Skeletal muscle tissue (tissue), 4 donors: ENCODE results near the gene UGT1A8. TPM values are rescaled to one million over a fixed set of nuclear protein-coding genes. Genes with fewer than 3 reads are reported as not detected.
"Not testable (repeated sequence)": the region's sequence is repeated elsewhere in the genome, so short reads cannot be mapped to it uniquely, and the experiment has no call there.

Source experiments
- H3K27ac ChIP-seq: one replicate; pipeline ENCODE4 v1.7.0; 2013; ENCODE audit warnings: mild to moderate bottlenecking, low read depth, low read length, inconsistent platforms
- H3K27me3 ChIP-seq, 3 donors: one replicate each; pipeline ENCODE4 v1.7.0; 2013; ENCODE audit warnings: low read length in 3 of 3; ENCODE audit not compliant: control insufficient read depth in 3 of 3, insufficient read depth in 3 of 3
- H3K36me3 ChIP-seq, 3 donors: one replicate each; pipeline ENCODE4 v1.7.0; 2013; ENCODE audit warnings: low read length in 3 of 3; ENCODE audit not compliant: control insufficient read depth in 3 of 3, insufficient read depth in 3 of 3
- H3K4me1 ChIP-seq, 3 donors: one replicate each; pipeline ENCODE4 v1.7.0; 2013; ENCODE audit warnings: low read length in 3 of 3, mild to moderate bottlenecking in 3 of 3; ENCODE audit not compliant: control insufficient read depth in 3 of 3, insufficient read depth in 3 of 3
- H3K4me3 ChIP-seq, 3 donors: one replicate each; pipeline ENCODE4 v1.7.0; 2013; ENCODE audit warnings: low read length in 3 of 3
- H3K9ac ChIP-seq, 3 donors: one replicate each; pipeline ENCODE4 v1.7.0; 2013; ENCODE audit warnings: low read length in 3 of 3, mild to moderate bottlenecking in 3 of 3, moderate library complexity in 2 of 3, low read depth in 1 of 3
- H3K9me3 ChIP-seq, 3 donors: one replicate each; pipeline ENCODE4 v1.7.0; 2013; ENCODE audit warnings: low read length in 3 of 3; ENCODE audit not compliant: control insufficient read depth in 3 of 3
- total RNA-seq: library from RNA; depleted of rRNA; stranded (reverse); fragments of >200 nt; gene quantifications from one replicate; pipeline ENCODE4 v1.2.3, GENCODE V29; 2014
- donor health status: Osteomylitis.

Gene UGT1A8
- total RNA-seq, 1 donor from 2014 or later: not detected

DNA sequence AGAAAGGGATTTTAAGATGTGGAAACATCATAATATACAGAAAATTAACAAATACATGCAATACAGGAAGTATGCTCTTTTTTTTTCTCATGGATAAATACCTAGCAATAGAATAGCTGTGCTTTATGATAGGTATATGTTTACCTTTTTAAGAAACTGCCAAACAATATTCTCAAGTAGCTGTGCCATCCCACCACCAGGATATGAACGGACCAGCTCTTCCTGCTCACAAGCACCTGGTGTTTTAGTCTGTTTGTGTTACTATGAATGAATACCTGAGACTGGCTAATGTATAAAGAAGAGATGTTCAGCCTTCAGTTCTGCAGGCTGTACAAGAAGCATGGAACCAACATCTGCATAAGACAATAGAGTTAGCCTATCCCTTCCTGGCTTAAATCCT, 19.9 kb upstream of the UGT1A8 start:
- Histone ChIP-seq H3K27ac (no peak overlapping the region), H3K27me3 (peaks cover 2 to 11% (median 2%) of the 10 kb centered on the region in 3 donors), H3K9me3 (no peaks in the 10 kb centered on the region), H3K36me3 (no peaks in the 10 kb centered on the region), H3K4me1 (no peaks in the 10 kb centered on the region), H3K4me3 (no peak overlapping the region), H3K9ac (no peak overlapping the region)

DNA sequence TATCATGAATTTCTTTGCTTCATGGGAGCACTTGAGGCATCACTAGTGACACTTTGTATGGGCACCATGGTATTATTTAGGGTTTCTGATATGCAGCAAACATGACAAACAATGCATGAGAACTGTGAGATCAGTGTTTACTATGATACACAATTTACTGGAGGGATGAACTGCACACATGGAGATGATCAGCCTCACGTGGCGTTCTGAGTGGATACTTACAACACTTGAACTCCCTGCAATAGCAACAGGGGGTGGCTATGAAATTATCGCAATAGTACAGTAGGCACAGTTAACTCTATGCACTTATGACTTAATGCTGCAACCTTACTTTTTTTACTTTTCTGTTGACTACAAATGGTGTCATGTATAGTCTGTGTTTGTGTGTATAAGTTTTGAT, 18.5 kb upstream of the UGT1A8 start:
- Histone ChIP-seq H3K27ac (no peak overlapping the region), H3K4me1 (no peaks in the 10 kb centered on the region), H3K27me3 (peaks cover 2 to 16% (median 2%) of the 10 kb centered on the region in 3 donors), H3K36me3 (no peaks in the 10 kb centered on the region), H3K9ac (no peak overlapping the region), H3K9me3 (no peaks in the 10 kb centered on the region), H3K4me3 (no peak overlapping the region)

DNA sequence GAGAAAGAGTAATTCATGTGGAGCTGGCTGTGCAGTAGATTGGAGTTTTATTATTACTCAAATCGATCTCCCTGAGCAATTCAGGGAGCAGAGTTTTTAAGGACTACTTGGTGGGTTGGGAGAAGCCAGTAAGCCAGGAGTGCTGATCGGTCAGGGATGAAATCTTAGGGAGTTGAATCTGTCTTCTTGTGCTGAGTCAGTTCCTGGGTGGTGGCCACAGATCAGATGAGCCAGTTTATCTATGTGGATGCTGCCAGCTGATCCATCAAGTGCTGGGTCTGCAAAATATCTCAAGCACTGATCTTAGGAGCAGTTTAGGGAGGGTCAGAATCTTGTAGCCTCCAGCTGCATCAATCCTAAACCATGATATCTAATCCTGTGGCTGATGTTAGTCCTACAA, 17.0 kb upstream of the UGT1A8 start:
- Histone ChIP-seq H3K9me3 (no peaks in the 10 kb centered on the region), H3K27me3 (peaks cover 2 to 16% (median 2%) of the 10 kb centered on the region in 3 donors), H3K36me3 (no peaks in the 10 kb centered on the region), H3K4me1 (no peaks in the 10 kb centered on the region), H3K27ac (no peak overlapping the region), H3K9ac (no peak overlapping the region), H3K4me3 (no peak overlapping the region)

DNA sequence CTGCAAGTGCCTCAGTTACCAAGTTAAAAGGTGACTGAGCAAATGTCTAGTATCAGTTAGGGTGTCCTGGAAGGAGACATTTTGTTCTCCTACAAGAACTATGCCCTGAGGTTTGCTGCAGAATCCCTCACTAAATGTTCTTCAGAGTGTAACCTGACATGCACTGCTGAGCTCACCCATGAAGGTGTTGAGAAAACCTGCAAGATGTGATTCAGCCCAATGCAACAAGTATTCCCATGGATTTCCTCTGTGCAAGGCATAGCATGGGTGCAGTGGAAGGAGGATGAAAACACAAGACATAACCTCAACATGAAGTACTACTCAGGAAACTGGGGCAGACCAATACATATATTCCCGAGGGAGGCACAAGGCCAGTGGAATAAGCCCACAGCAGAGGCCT, 15.4 kb upstream of the UGT1A8 start:
- no peak overlapping the region for H3K9ac ChIP-seq
- no peaks in the 10 kb centered on the region for H3K36me3 ChIP-seq
- no peaks in the 10 kb centered on the region for H3K4me1 ChIP-seq

DNA sequence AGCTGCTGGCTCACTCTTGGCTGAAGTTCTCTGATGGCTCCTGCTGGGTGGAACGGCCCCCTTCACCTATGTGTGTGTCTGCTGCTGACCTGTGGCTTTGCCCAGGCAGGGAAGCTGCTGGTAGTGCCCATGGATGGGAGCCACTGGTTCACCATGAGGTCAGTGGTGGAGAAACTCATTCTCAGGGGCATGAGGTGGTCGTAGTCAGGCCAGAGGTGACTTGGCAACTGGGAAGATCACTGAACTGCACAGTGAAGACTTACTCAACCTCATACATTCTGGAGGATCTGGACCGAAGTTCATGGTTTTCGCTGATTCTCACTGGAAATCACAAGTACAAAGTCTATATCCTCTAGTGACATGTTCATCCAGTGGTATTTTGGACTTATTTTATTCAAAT, 13.9 kb upstream of the UGT1A8 start:
- H3K27ac ChIP-seq: no peak overlapping the region
- H3K4me1 ChIP-seq: no peaks in the 10 kb centered on the region
- no peak overlapping the region for H3K4me3 ChIP-seq
- peaks cover 2 to 16% (median 2%) of the 10 kb centered on the region in 3 donors for H3K27me3 ChIP-seq
- no peaks in the 10 kb centered on the region for H3K9me3 ChIP-seq
- H3K36me3 ChIP-seq: no peaks in the 10 kb centered on the region
- no peak overlapping the region for H3K9ac ChIP-seq

More for the DNA sequence above, 15.4 kb upstream of the UGT1A8 start:
- Histone ChIP-seq H3K27ac (no peak overlapping the region), H3K4me3 (no peak overlapping the region), H3K9me3 (no peaks in the 10 kb centered on the region), H3K27me3 (peaks cover 2 to 16% (median 2%) of the 10 kb centered on the region in 3 donors)

DNA sequence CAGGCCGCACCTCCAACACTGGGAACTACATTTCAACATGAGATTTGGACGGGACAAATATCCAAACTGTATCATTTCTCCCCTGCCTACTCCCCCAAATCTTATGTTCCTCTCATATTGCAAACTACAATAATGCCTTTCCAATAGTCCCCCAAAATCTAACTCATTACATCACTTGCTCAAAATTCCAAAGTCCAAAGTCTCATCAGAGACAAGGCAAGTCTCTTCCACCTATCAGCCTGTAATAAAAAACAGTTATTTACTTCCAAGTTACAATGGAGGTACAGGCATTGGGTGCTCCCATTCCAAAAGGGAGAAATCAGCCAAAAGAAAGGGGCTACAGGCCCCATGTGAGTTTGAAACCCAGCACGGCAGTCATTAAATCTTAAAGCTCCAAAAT, 12.6 kb upstream of the UGT1A8 start:
- H3K4me3 ChIP-seq: no peak overlapping the region
- H3K27me3 ChIP-seq: peaks cover 2 to 12% (median 2%) of the 10 kb centered on the region in 3 donors
- no peaks in the 10 kb centered on the region for H3K36me3 ChIP-seq
- H3K9ac ChIP-seq: no peak overlapping the region
- no peak overlapping the region for H3K27ac ChIP-seq
- no peaks in the 10 kb centered on the region for H3K4me1 ChIP-seq
- no peaks in the 10 kb centered on the region for H3K9me3 ChIP-seq

DNA sequence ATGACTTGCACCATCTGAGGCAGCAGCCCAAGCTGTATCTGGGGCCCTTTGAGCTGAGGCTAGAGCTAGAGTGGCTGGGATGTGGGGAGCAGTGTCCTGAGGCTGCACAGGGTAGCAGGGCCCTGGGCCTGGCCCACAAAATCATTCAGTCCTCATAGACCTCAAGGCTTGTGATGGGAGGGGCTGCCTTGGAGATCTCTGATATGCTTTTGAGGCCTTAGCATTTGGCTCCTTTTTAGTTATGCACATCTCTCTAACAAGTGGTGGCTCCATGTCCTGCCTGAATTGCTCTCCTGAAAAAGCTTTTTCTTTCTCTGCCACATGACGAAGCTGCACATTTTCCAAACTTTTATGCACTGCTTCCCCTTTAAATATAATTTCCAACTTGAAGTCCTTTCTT, 11.8 kb upstream of the UGT1A8 start:
- H3K9ac ChIP-seq: no peak overlapping the region
- H3K9me3 ChIP-seq: peaks cover 0 to 2% (median 0%) of the 10 kb centered on the region in 3 donors
- H3K4me1 ChIP-seq: no peaks in the 10 kb centered on the region
- H3K27me3 ChIP-seq: peaks cover 2 to 10% (median 2%) of the 10 kb centered on the region in 3 donors
- H3K36me3 ChIP-seq: no peaks in the 10 kb centered on the region
- H3K4me3 ChIP-seq: no peak overlapping the region
- H3K27ac ChIP-seq: no peak overlapping the region

DNA sequence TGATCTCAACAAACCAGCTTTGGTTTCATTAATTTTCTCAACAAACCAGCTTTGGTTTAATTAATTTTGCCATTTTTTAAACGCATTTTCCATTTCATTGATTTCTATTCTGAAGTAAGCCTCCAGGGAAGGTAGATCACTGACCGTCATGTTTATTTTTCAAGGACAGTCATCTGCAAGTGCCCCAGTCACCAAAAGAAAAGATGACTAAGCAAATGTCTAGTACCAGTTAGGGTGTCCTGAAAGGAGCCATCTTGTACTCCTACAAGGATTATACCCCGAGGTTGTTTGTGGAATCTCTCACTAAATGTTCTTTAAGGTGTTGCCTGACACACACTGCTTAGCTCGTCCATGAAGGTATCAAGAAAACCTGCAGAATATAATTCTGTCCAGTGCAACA, 6.1 kb upstream of the UGT1A8 start:
- no peak overlapping the region for H3K27ac ChIP-seq
- H3K4me3 ChIP-seq: no peak overlapping the region
- no peaks in the 10 kb centered on the region for H3K36me3 ChIP-seq
- no peak overlapping the region for H3K9ac ChIP-seq
- H3K4me1 ChIP-seq: no peaks in the 10 kb centered on the region
- H3K27me3 ChIP-seq: no peaks in the 10 kb centered on the region
- H3K9me3 ChIP-seq: peaks cover 0 to 2% (median 0%) of the 10 kb centered on the region in 3 donors

DNA sequence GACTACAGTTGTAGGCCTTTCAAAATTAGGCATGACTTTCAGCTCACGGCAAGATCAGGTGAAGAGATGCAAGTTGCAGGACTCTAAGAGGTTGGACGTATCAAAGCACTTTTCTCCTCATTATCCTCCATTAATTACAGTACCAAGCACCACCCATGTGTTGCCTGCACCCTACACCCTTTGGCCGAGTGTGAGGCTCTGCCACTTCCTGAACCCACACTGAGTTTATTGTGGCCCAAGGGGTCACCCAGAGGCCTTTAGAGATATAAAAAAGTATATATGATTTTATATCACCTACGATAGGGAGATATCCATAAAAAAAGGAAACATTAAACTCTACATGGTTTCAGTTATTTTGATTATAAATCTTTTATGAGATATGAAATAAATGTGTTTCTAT, 2.8 kb downstream of the UGT1A8 start:
- Histone ChIP-seq H3K9me3 (no peaks in the 10 kb centered on the region), H3K9ac (no peak overlapping the region), H3K27me3 (no peaks in the 10 kb centered on the region), H3K4me1 (no peaks in the 10 kb centered on the region), H3K36me3 (no peaks in the 10 kb centered on the region), H3K4me3 (no peak overlapping the region), H3K27ac (no peak overlapping the region)

DNA sequence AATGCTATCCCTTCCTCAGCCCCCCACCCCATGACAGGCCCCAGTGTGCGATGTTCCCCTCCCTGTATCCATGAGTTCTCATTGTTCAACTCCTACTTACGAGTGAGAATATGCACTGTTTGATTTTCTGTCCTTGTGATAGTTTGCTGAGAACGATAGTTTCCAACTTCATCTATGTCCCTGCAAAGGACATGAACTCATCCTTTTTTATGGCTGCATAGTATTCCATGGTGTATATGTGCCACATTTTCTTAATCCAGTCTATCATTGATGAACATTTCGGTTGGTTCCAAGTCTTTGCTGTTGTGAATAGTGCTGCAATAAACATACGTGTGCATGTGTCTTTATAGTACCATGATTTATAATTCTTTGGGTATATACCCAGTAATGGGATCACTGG, 4.4 kb downstream of the UGT1A8 start:
- not testable (repeated sequence) for H3K27ac ChIP-seq, H3K4me3 ChIP-seq, H3K9ac ChIP-seq, H3K9me3 ChIP-seq, H3K36me3 ChIP-seq, H3K4me1 ChIP-seq, H3K27me3 ChIP-seq
